ENCODE measurements around the gene MXRA8. TPM values are rescaled to one million over a fixed set of nuclear protein-coding genes. Genes with fewer than 3 reads are reported as not detected.

MXRA8 gene
- total and polyA plus RNA-seq, 9 of the 15 experiments (the other 6 are each of a cell fraction or from before 2014, with no cell fraction given) = 0.66 to 11.3 (median 6.3) TPM

- no peak for TF ChIP-seq ZNF740 (CRISPR knock-in tag; IDR thresholded peaks at IDR 0.05)
- TF ChIP-seq ZNF740 (tag; IDR thresholded peaks at IDR 0.05) = no peak
- TF ChIP-seq ZNF395 (CRISPR knock-in tag; IDR thresholded peaks at IDR 0.05) = no peak
- no peak for TF ChIP-seq SMC3 (conservative IDR thresholded peaks at IDR 0.05; ENCODE audit: insufficient read depth, low read depth, low read length)
- peak; percentile 5; the same call in 1 of the 2 replicates for TF ChIP-seq CEBPG (CRISPR knock-in tag; IDR thresholded peaks at IDR 0.05)
- TF ChIP-seq CEBPG (tag; conservative IDR thresholded peaks at IDR 0.05 in 1 of 2, IDR thresholded peaks at IDR 0.05 in 1 of 2) = no peak
- no peak for TF ChIP-seq MEF2D (tag; conservative IDR thresholded peaks at IDR 0.05; ENCODE audit: low read depth)
- TF ChIP-seq CBX5 (IDR thresholded peaks at IDR 0.05; ENCODE audit: borderline replicate concordance, low read depth) = no peak
- 0 out of 2 replicates have a peak, but pooled peaks have one; percentile 28 for TF ChIP-seq ETS1 (conservative IDR thresholded peaks at IDR 0.05; ENCODE audit: control insufficient read depth, low read depth, low read length)
- TF ChIP-seq ELF1 (tag; IDR thresholded peaks at IDR 0.05) = no peak
- TF ChIP-seq GATA2 (CRISPR knock-in tag; IDR thresholded peaks at IDR 0.05) = no peak
- TF ChIP-seq ESRRB (CRISPR knock-in tag; IDR thresholded peaks at IDR 0.05; ENCODE audit: borderline replicate concordance) = no peak
- TF ChIP-seq ZNF780A (CRISPR knock-in tag; IDR thresholded peaks at IDR 0.05) = 0 out of 2 replicates have a peak, but pooled peaks have one; percentile 54
- peak; percentile 74 for TF ChIP-seq CHD1 (IDR thresholded peaks at IDR 0.05; ENCODE audit: low read length)
- TF ChIP-seq PML (IDR thresholded peaks at IDR 0.05; ENCODE audit: low read length) = no peak
Observed at GRCh38 chr1:1399872-1400575, 41.7 kb upstream of the MXRA8 start (continued).
